ENCODE data around the gene NUMB.
A peak's percentile ranks its signal among the peaks of the same experiment; 100 is the strongest.

- TF ChIP-seq CTCF (IDR thresholded peaks at IDR 0.05) = peak in 6 of 7 experiments; percentile 55 to 93 (median 87)
- no peak for TF ChIP-seq POLR2A (IDR thresholded peaks at IDR 0.05)
Measured at GRCh38 chr14:73472185-73473114, 14.1 kb upstream of the NUMB start.
